OCI-M2 (cell line): Measurements from ENCODE around the gene NTF4.
"Not testable (repeated sequence)": the region's sequence is repeated elsewhere in the genome, so short reads cannot be mapped to it uniquely, and the experiment has no call there.

Source experiments
- DNase-seq: peaks from one replicate; lab custom pipeline; 2025; ENCODE audit not compliant: unreplicated experiment; lab: John Stamatoyannopoulos, UW

Gene NTF4

GRCh38 chr19:49057636-49058234 is 6.9 kb downstream of the NTF4 start, which contains the start of gene CGB7:
Gene CGB7 (minus strand): TSS chr19:49057749. CDS start chr19:49055375, 2,374 bp downstream.
- DNase-seq = no peak

- DNase-seq = not testable (repeated sequence)
Measured at GRCh38 chr19:49056902-49057596, 7.6 kb downstream of the NTF4 start.

- no peak for DNase-seq
Measured at GRCh38 chr19:49056101-49056901, 8.3 kb downstream of the NTF4 start.

- DNase-seq = not testable (repeated sequence)
Measured at GRCh38 chr19:49050376-49051033, 14.1 kb downstream of the NTF4 start.

- not testable (repeated sequence) for DNase-seq
Measured at GRCh38 chr19:49049834-49050233, 14.8 kb downstream of the NTF4 start.

- DNase-seq = not testable (repeated sequence)
Measured at GRCh38 chr19:49049011-49049410, 15.6 kb downstream of the NTF4 start, which contains the start of gene CGB8. Gene CGB8 (minus strand): TSS chr19:49049111. CDS start chr19:49048739, 372 bp downstream.

GRCh38 chr19:49043548-49043947 is 21.1 kb downstream of the NTF4 start, which contains the start of gene CGB5:
Gene CGB5 (plus strand): TSS chr19:49043848. CDS start chr19:49044210, 362 bp downstream.
- not testable (repeated sequence) for DNase-seq

- not testable (repeated sequence) for DNase-seq
Measured at GRCh38 chr19:49042666-49043065, 22.0 kb downstream of the NTF4 start.

GRCh38 chr19:49042177-49042576 is 22.4 kb downstream of the NTF4 start:
- no peak for DNase-seq

GRCh38 chr19:49039736-49040135 is 24.9 kb downstream of the NTF4 start:
- DNase-seq = not testable (repeated sequence)

- not testable (repeated sequence) for DNase-seq
Measured at GRCh38 chr19:49038557-49039276, 25.9 kb downstream of the NTF4 start.

- not testable (repeated sequence) for DNase-seq
Measured at GRCh38 chr19:49038111-49038510, 26.5 kb downstream of the NTF4 start.

- not testable (repeated sequence) for DNase-seq
Measured at GRCh38 chr19:49036815-49037214, 27.8 kb downstream of the NTF4 start, which contains the start of gene CGB1. Gene CGB1 (minus strand): TSS chr19:49036895. CDS start chr19:49036711, 184 bp downstream.

GRCh38 chr19:49031642-49032301 is 32.8 kb downstream of the NTF4 start, which contains the start of gene CGB2:
Gene CGB2 (plus strand): TSS chr19:49031890. CDS start chr19:49032096, 206 bp downstream.
- DNase-seq = not testable (repeated sequence)

- not testable (repeated sequence) for DNase-seq
Measured at GRCh38 chr19:49030323-49030722, 34.3 kb downstream of the NTF4 start.

GRCh38 chr19:49029749-49030148 is 34.9 kb downstream of the NTF4 start:
- not testable (repeated sequence) for DNase-seq

GRCh38 chr19:49028686-49029085 is 35.9 kb downstream of the NTF4 start:
- DNase-seq = not testable (repeated sequence)

- DNase-seq = not testable (repeated sequence)
Measured at GRCh38 chr19:49025599-49025998, 39.0 kb downstream of the NTF4 start.

GRCh38 chr19:49025088-49025487 is 39.5 kb downstream of the NTF4 start:
- DNase-seq = not testable (repeated sequence)
